DOHH2 (cell line): ENCODE data around the gene PSMC1.

Experiments
- H3F3A ChIP-seq: fragments of 200-600 bp; sonication (generic), shearing (Covaris generic); 2 replicates; pipeline ENCODE4 v1.6.0; 2016; ENCODE audit warnings: antibody characterized with exemption, mild to moderate bottlenecking; ENCODE audit not compliant: control insufficient read depth, insufficient read depth
- H3K27ac ChIP-seq: fragments of 200-600 bp; sonication (generic); 2 replicates; pipeline ENCODE4 v1.5.1; 2014; ENCODE audit warnings: low read depth, mild to moderate bottlenecking, low read length, moderate library complexity
- H3K27me3 ChIP-seq: fragments of 200-600 bp; sonication (generic); 2 replicates; pipeline ENCODE4 v1.6.1; 2014; ENCODE audit warnings: mild to moderate bottlenecking, low read length, mixed read lengths; ENCODE audit not compliant: control insufficient read depth
- H3K36me3 ChIP-seq: fragments of 200-600 bp; sonication (generic); 2 replicates; pipeline ENCODE4 v1.6.1; 2014; ENCODE audit warnings: mild to moderate bottlenecking, low read length, moderate library complexity, mixed read lengths; ENCODE audit not compliant: control insufficient read depth
- H3K4me1 ChIP-seq: fragments of 200-600 bp; sonication (generic); 2 replicates; pipeline ENCODE4 v1.6.1; 2014; ENCODE audit warnings: mild to moderate bottlenecking, low read length, mixed read lengths; ENCODE audit not compliant: control insufficient read depth
- H3K4me2 ChIP-seq: fragments of 200-600 bp; sonication (generic); 2 replicates; pipeline ENCODE4 v1.6.0; 2014; ENCODE audit warnings: mild to moderate bottlenecking, low read length, moderate library complexity
- H3K4me3 ChIP-seq: fragments of 200-600 bp; sonication (generic); 2 replicates; pipeline ENCODE4 v1.5.1; 2014; ENCODE audit warnings: mild to moderate bottlenecking, low read length, mixed read lengths
- H3K79me2 ChIP-seq: fragments of 200-600 bp; sonication (generic); 2 replicates; pipeline ENCODE4 v1.6.1; 2014; ENCODE audit warnings: mild to moderate bottlenecking, low read length, mixed read lengths; ENCODE audit not compliant: control insufficient read depth
- H3K9me2 ChIP-seq: fragments of 200-600 bp; sonication (generic); replicated peaks from 2 replicates; pipeline ENCODE4 v1.6.1; 2014; ENCODE audit warnings: mild to moderate bottlenecking, low read length, mixed read lengths; ENCODE audit not compliant: control insufficient read depth
- H3K9me3 ChIP-seq: fragments of 200-600 bp; sonication (generic); 2 replicates; pipeline ENCODE4 v1.6.1; 2014; ENCODE audit warnings: antibody characterized with exemption, low read length, mixed read lengths; ENCODE audit not compliant: control insufficient read depth, insufficient read depth
- H4K20me1 ChIP-seq: fragments of 200-600 bp; sonication (generic); 2 replicates; pipeline ENCODE4 v1.6.0; 2014; ENCODE audit warnings: low read depth, mild to moderate bottlenecking, antibody characterized with exemption, low read length, moderate library complexity; ENCODE audit not compliant: control insufficient read depth, insufficient read depth
- EZH2phosphoT487 ChIP-seq: fragments of 200-600 bp; sonication (generic); IDR thresholded peaks from 2 replicates; pipeline ENCODE4 v1.6.1; 2017; ENCODE audit warnings: borderline replicate concordance, mild to moderate bottlenecking, antibody characterized with exemption, low read length, moderate library complexity, mixed read lengths
- TF ChIP-seq, protein P1 (sequence below): fragments of 200-600 bp; sonication (generic); IDR thresholded peaks from one replicate; pipeline ENCODE4 v1.5.1; 2014; ENCODE audit warnings: antibody characterized with exemption, mild to moderate bottlenecking, low read depth, low read length; ENCODE audit not compliant: poor library complexity, severe bottlenecking

PSMC1 gene

GRCh38 chr14:90235179-90235976 lies 21.0 kb upstream of the PSMC1 start:
- Histone ChIP-seq H3K27ac (no peak overlapping the region), H3K79me2 (no peaks in the 10 kb centered on the region), H3K36me3 (no peaks in the 10 kb centered on the region), H3F3A (no peaks in the 10 kb centered on the region), H4K20me1 (no peaks in the 10 kb centered on the region), H3K9me3 (peaks cover 23% of the 10 kb centered on the region), H3K4me1 (peaks cover 9% of the 10 kb centered on the region), H3K9me2 (no peaks in the 10 kb centered on the region), H3K27me3 (peaks cover 4% of the 10 kb centered on the region), H3K4me3 (no peak overlapping the region), H3K4me2 (peak overlapping the region; percentile 45)
- TF ChIP-seq, protein P1, sequence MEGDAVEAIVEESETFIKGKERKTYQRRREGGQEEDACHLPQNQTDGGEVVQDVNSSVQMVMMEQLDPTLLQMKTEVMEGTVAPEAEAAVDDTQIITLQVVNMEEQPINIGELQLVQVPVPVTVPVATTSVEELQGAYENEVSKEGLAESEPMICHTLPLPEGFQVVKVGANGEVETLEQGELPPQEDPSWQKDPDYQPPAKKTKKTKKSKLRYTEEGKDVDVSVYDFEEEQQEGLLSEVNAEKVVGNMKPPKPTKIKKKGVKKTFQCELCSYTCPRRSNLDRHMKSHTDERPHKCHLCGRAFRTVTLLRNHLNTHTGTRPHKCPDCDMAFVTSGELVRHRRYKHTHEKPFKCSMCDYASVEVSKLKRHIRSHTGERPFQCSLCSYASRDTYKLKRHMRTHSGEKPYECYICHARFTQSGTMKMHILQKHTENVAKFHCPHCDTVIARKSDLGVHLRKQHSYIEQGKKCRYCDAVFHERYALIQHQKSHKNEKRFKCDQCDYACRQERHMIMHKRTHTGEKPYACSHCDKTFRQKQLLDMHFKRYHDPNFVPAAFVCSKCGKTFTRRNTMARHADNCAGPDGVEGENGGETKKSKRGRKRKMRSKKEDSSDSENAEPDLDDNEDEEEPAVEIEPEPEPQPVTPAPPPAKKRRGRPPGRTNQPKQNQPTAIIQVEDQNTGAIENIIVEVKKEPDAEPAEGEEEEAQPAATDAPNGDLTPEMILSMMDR: peak; percentile 87
- TF ChIP-seq EZH2phosphoT487: no peak

DNA sequence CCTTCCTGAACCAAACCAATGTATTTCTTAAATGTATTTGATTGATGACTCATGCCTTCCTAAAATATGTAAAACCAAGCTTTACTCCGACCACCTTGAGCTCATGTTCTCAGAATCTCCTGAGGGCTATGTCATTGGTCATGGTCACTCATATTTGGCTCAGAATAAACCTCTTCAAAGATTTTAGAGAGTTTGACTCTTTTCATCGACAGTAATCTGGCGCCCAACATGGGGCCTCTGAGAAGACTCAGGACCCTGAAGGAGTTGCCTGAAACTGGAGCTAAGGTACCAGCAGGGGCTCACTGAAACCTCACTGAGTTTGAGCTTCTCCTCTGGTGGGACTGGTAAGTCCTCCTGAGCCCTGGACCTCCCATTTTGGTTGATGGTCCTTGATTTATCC lies 17.2 kb upstream of the PSMC1 start:
- no peak for TF ChIP-seq EZH2phosphoT487
- TF ChIP-seq, protein P1: no peak
- no peaks in the 10 kb centered on the region for H3K36me3 ChIP-seq
- H3K27me3 ChIP-seq: peaks cover 4% of the 10 kb centered on the region
- peaks cover 25% of the 10 kb centered on the region for H3K9me3 ChIP-seq
- H3K9me2 ChIP-seq: no peaks in the 10 kb centered on the region
- no peak overlapping the region for H3K4me3 ChIP-seq
- no peaks in the 10 kb centered on the region for H3K79me2 ChIP-seq
- H3K27ac ChIP-seq: no peak overlapping the region
- H3F3A ChIP-seq: no peaks in the 10 kb centered on the region
- H4K20me1 ChIP-seq: no peaks in the 10 kb centered on the region
- H3K4me1 ChIP-seq: peaks cover 9% of the 10 kb centered on the region
- H3K4me2 ChIP-seq: no peak overlapping the region

DNA sequence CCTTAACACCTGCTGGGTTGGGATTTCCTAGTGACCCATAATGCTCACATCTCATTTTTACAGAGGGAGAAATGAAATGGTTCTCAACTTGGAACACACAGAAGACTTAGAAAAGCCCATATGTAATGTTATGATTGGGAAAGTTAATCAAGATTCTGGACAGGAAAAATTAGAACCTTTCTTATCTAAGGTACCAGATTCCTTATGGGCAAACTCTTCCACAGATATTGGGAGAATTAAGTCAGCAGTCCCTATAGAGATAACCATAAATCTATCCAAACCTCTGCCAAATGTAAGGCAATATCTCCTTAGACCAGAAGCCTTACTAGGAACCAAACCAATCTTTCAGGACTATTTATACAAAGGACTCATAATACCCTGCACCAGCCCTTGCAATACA lies 13.9 kb upstream of the PSMC1 start:
- H3K9me2 ChIP-seq: no peaks in the 10 kb centered on the region
- H3K4me2 ChIP-seq: no peak overlapping the region
- no peak overlapping the region for H3K27ac ChIP-seq
- no peaks in the 10 kb centered on the region for H3K27me3 ChIP-seq
- no peaks in the 10 kb centered on the region for H3K79me2 ChIP-seq
- no peak overlapping the region for H3K4me3 ChIP-seq
- H3K4me1 ChIP-seq: no peaks in the 10 kb centered on the region
- TF ChIP-seq EZH2phosphoT487: no peak
- TF ChIP-seq, protein P1: no peak
- peaks cover 25% of the 10 kb centered on the region for H3K9me3 ChIP-seq
- no peaks in the 10 kb centered on the region for H3K36me3 ChIP-seq
- no peaks in the 10 kb centered on the region for H4K20me1 ChIP-seq
- no peaks in the 10 kb centered on the region for H3F3A ChIP-seq
